Liver (tissue), 9 donors: ENCODE results near the gene AHCY. TPM values are rescaled to one million over a fixed set of nuclear protein-coding genes. Genes with fewer than 3 reads are reported as not detected.

Experiments used
- DNase-seq: peaks from one replicate; pipeline ENCODE4 v3.0.0-alpha.2; 2017; ENCODE audit warnings: low spot score
- H3K27ac ChIP-seq, 2 donors: one replicate each; pipeline ENCODE4 v1.7.0; 2013; ENCODE audit warnings: inconsistent platforms in 2 of 2, low read length in 2 of 2, control low read depth in 1 of 2, low read depth in 1 of 2, mild to moderate bottlenecking in 1 of 2
- H3K27me3 ChIP-seq, 4 donors: one replicate each; pipeline versions ENCODE4 v1.6.1 to v1.7.0; 2013; ENCODE audit warnings: low read length in 3 of 4, inconsistent platforms in 1 of 4, mild to moderate bottlenecking in 1 of 4, moderate library complexity in 1 of 4; ENCODE audit not compliant: control insufficient read depth in 4 of 4, insufficient read depth in 4 of 4
- H3K36me3 ChIP-seq, 4 donors: one replicate each; pipeline versions ENCODE4 v1.6.1 to v1.7.0; 2013; ENCODE audit warnings: low read length in 3 of 4, mild to moderate bottlenecking in 3 of 4, low read depth in 1 of 4, moderate library complexity in 1 of 4; ENCODE audit not compliant: control insufficient read depth in 4 of 4, insufficient read depth in 3 of 4
- H3K4me1 ChIP-seq, 4 donors: one replicate each; pipeline versions ENCODE4 v1.6.1 to v1.7.0; 2013; ENCODE audit warnings: low read length in 3 of 4, mild to moderate bottlenecking in 3 of 4, moderate library complexity in 1 of 4; ENCODE audit not compliant: control insufficient read depth in 4 of 4, insufficient read depth in 4 of 4
- H3K4me3 ChIP-seq, 3 donors: one replicate each; pipeline versions ENCODE4 v1.6.1 to v1.7.0; 2013; ENCODE audit warnings: low read length in 3 of 3, control low read depth in 1 of 3, low read depth in 1 of 3, mild to moderate bottlenecking in 1 of 3
- H3K9ac ChIP-seq, 2 donors: one replicate each; pipeline ENCODE4 v1.7.0; 2013; ENCODE audit warnings: low read length in 2 of 2, mild to moderate bottlenecking in 2 of 2, moderate library complexity in 2 of 2, control low read depth in 1 of 2, low read depth in 1 of 2
- H3K9me3 ChIP-seq, 4 donors: one replicate each; pipeline versions ENCODE4 v1.6.1 to v1.7.0; 2013; ENCODE audit warnings: low read length in 3 of 4; ENCODE audit not compliant: control insufficient read depth in 4 of 4
- CTCF ChIP-seq: fragments of 150-350 bp; IDR thresholded peaks from 2 replicates; pipeline ENCODE4 v1.5.1; 2017; ENCODE audit warnings: improper control_type of control experiment, low read depth, low read length; ENCODE audit not compliant: missing input control
- EGR1 ChIP-seq, 2 donors: IDR thresholded peaks; 2 replicates each; pipeline ENCODE4 v1.6.1; 2016 to 2018; ENCODE audit warnings: antibody characterized with exemption in 2 of 2, low read depth in 2 of 2
- FOXA1 ChIP-seq: IDR thresholded peaks from 2 replicates; pipeline ENCODE4 v1.6.1; 2016; ENCODE audit warnings: antibody characterized with exemption
- FOXA2 ChIP-seq: IDR thresholded peaks from 2 replicates; pipeline ENCODE4 v1.6.1; 2016; ENCODE audit warnings: antibody characterized with exemption
- GABPA ChIP-seq, 2 donors: IDR thresholded peaks in 1 of 2; conservative IDR thresholded peaks in 1 of 2; 2 replicates each; pipeline ENCODE4 v1.6.1; 2016; ENCODE audit warnings: antibody characterized with exemption in 2 of 2, mild to moderate bottlenecking in 1 of 2, moderate library complexity in 1 of 2
- HNF4A ChIP-seq, 2 donors: conservative IDR thresholded peaks; 2 replicates each; pipeline ENCODE4 v1.6.1; 2016; ENCODE audit warnings: antibody characterized with exemption in 2 of 2, mild to moderate bottlenecking in 2 of 2
- NR2F2 ChIP-seq: IDR thresholded peaks from 2 replicates; pipeline ENCODE4 v1.6.1; 2016; ENCODE audit warnings: antibody characterized with exemption
- RAD21 ChIP-seq, 2 donors: IDR thresholded peaks; 2 replicates each; pipeline ENCODE4 v1.6.1; 2016; ENCODE audit warnings: antibody characterized with exemption in 2 of 2, mild to moderate bottlenecking in 2 of 2
- RXRA ChIP-seq, 2 donors: IDR thresholded peaks; 2 replicates each; pipeline ENCODE4 v1.6.1; 2017 to 2018; ENCODE audit warnings: antibody characterized with exemption in 2 of 2, mild to moderate bottlenecking in 1 of 2
- SP1 ChIP-seq: IDR thresholded peaks from 2 replicates; pipeline ENCODE4 v1.6.1; 2018; ENCODE audit warnings: antibody characterized with exemption, mild to moderate bottlenecking
- TAF1 ChIP-seq: conservative IDR thresholded peaks from 2 replicates; pipeline ENCODE4 v1.6.1; 2016; ENCODE audit warnings: antibody characterized with exemption, mild to moderate bottlenecking
- ZBTB33 ChIP-seq: IDR thresholded peaks from 2 replicates; pipeline ENCODE4 v1.6.1; 2016; ENCODE audit warnings: antibody characterized with exemption
- WGBS: extraction: QIAGEN DNeasy Blood & Tissue Kit; methylation state at CpG from one replicate; pipeline ENCODE4 v1.1.7; 2013; 5-methylcytosine and 5-hydroxymethylcytosine counted together
- polyA plus RNA-seq, 2 donors: library from polyadenylated mRNA; stranded (reverse) in 1 of 2; unstranded in 1 of 2; fragments of 200-250 nt in 1 of 2; fragments of >200 nt in 1 of 2; fragmentation: Nextera tagmentation in 1 of 2; extraction: Ambion mirVana in 1 of 2; gene quantifications; one replicate each; pipeline versions ENCODE4 v1.2.1 to v1.2.3, GENCODE V29; 2013 to 2015
- total RNA-seq, 2 donors: library from RNA; depleted of rRNA; stranded (reverse); fragments of >200 nt; gene quantifications; one replicate each; pipeline ENCODE4 v1.2.3, GENCODE V29; 2014
- TF ChIP-seq, protein P1 (sequence below): IDR thresholded peaks from 2 replicates; pipeline ENCODE4 v1.6.1; 2016; ENCODE audit warnings: antibody characterized with exemption, mild to moderate bottlenecking
- TF ChIP-seq, protein P2 (sequence below): IDR thresholded peaks from 2 replicates; pipeline ENCODE4 v1.6.1; 2016; ENCODE audit warnings: antibody characterized with exemption
- TF ChIP-seq, protein P3 (sequence below): IDR thresholded peaks from 2 replicates; pipeline ENCODE4 v1.6.1; 2016; ENCODE audit warnings: antibody characterized with exemption
- donor health status: healthy.
- donor health status: healthy.
- donor health status: healthy.
- donor health status: healthy.
- donor health status: healthy.

AHCY gene
- total and polyA plus RNA-seq, 4 donors, result 56.0 to 138 (median 113) TPM

GRCh38 chr20:34315236-34315635 is 12.1 kb upstream of the AHCY start:
- TF ChIP-seq, protein P1, sequence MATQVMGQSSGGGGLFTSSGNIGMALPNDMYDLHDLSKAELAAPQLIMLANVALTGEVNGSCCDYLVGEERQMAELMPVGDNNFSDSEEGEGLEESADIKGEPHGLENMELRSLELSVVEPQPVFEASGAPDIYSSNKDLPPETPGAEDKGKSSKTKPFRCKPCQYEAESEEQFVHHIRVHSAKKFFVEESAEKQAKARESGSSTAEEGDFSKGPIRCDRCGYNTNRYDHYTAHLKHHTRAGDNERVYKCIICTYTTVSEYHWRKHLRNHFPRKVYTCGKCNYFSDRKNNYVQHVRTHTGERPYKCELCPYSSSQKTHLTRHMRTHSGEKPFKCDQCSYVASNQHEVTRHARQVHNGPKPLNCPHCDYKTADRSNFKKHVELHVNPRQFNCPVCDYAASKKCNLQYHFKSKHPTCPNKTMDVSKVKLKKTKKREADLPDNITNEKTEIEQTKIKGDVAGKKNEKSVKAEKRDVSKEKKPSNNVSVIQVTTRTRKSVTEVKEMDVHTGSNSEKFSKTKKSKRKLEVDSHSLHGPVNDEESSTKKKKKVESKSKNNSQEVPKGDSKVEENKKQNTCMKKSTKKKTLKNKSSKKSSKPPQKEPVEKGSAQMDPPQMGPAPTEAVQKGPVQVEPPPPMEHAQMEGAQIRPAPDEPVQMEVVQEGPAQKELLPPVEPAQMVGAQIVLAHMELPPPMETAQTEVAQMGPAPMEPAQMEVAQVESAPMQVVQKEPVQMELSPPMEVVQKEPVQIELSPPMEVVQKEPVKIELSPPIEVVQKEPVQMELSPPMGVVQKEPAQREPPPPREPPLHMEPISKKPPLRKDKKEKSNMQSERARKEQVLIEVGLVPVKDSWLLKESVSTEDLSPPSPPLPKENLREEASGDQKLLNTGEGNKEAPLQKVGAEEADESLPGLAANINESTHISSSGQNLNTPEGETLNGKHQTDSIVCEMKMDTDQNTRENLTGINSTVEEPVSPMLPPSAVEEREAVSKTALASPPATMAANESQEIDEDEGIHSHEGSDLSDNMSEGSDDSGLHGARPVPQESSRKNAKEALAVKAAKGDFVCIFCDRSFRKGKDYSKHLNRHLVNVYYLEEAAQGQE, result no peak
- TF ChIP-seq, protein P2, sequence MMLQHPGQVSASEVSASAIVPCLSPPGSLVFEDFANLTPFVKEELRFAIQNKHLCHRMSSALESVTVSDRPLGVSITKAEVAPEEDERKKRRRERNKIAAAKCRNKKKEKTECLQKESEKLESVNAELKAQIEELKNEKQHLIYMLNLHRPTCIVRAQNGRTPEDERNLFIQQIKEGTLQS, result no peak
- TF ChIP-seq, protein P3, sequence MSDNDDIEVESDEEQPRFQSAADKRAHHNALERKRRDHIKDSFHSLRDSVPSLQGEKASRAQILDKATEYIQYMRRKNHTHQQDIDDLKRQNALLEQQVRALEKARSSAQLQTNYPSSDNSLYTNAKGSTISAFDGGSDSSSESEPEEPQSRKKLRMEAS, result no peak
- TF ChIP-seq GABPA (IDR thresholded peaks at IDR 0.05 in 1 of 2, conservative IDR thresholded peaks at IDR 0.05 in 1 of 2), result no peak
- no peak for TF ChIP-seq NR2F2
- TF ChIP-seq FOXA1, result no peak
- TF ChIP-seq ZBTB33, result no peak
- TF ChIP-seq EGR1 (IDR thresholded peaks at IDR 0.05; ENCODE audit: low read depth in 2 of 2), result no peak
- TF ChIP-seq RXRA (IDR thresholded peaks at IDR 0.05), result no peak
- no peak for TF ChIP-seq FOXA2
- TF ChIP-seq CTCF, result no peak
- no peak for TF ChIP-seq HNF4A (conservative IDR thresholded peaks at IDR 0.05)
- no peak for TF ChIP-seq RAD21 (IDR thresholded peaks at IDR 0.05)
- no peak for TF ChIP-seq SP1
- H3K27ac ChIP-seq, result no peak overlapping the region
- WGBS, result 93% methylated on average over 3 of the region's 3 CpGs

DNA sequence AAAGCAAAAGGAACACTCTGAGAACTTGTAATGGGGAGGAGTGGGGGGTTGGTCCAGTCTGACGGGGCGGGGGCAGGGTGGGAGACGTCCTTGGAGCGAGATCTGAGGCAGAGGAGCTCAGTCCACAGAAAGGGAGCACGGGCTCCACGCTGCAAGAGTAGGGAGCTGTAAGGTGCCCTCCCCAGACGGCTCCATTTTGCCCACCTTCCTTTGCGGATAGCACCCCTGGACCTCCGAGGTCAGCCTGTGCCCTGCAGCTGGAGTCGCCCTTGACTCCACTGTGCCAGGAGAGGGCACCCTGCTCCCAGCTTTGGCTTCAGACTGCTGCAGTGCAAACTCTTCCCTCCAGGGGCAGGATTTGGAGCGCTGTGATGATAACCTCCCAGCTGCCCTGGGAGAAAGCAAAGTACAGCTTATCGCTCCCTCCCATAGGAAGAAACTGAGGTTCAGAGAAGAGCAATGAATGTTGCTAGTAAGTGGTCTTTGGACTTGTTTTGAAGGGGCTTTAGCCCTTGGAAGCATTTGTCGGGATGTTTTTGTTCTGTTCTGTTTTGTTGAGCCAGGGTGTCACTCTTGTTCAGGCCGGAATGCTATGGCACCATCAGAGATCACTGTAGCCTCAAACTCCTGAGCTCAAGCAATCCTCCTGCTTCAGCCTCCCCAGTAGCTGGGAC is 9.5 kb upstream of the AHCY start:
- H3K27me3 ChIP-seq, result no peaks in the 10 kb centered on the region
- H3K4me1 ChIP-seq, result peaks cover 0 to 31% (median 24%) of the 10 kb centered on the region in 4 donors
- H3K9ac ChIP-seq, result no peak overlapping the region
- H3K27ac ChIP-seq, result no peak overlapping the region
- peak overlapping the region in 2 of 3 donors; percentile 41 to 58 for H3K4me3 ChIP-seq
- H3K9me3 ChIP-seq, result no peaks in the 10 kb centered on the region
- WGBS, result 9% methylated on average over 14 of the region's 14 CpGs
- no peaks in the 10 kb centered on the region for H3K36me3 ChIP-seq
- DNase-seq, result peak; percentile 87
- TF ChIP-seq FOXA1 (peak; percentile 15), SP1 (peak; percentile 31), FOXA2 (no peak), TAF1 (no peak), NR2F2 (peak; percentile 77), CTCF (peak; percentile 100), RAD21 (IDR thresholded peaks at IDR 0.05) (peak; percentile 100), EGR1 (IDR thresholded peaks at IDR 0.05; ENCODE audit: low read depth in 2 of 2) (no peak), HNF4A (conservative IDR thresholded peaks at IDR 0.05) (peak; percentile 63 to 70)
- TF ChIP-seq, protein P1, result no peak
- TF ChIP-seq, protein P2, result no peak

More at GRCh38 chr20:34315236-34315635, 12.1 kb upstream of the AHCY start:
- Histone ChIP-seq H3K9me3 (no peaks in the 10 kb centered on the region), H3K27me3 (no peaks in the 10 kb centered on the region), H3K4me3 (no peak overlapping the region), H3K4me1 (peaks cover 0 to 38% (median 30%) of the 10 kb centered on the region in 4 donors), H3K9ac (no peak overlapping the region), H3K36me3 (no peaks in the 10 kb centered on the region)
- DNase-seq, result no peak
